Measurements from ENCODE around the gene FOSL1. TPM values are rescaled to one million over a fixed set of nuclear protein-coding genes. Genes with fewer than 3 reads are reported as not detected.
"Not testable (repeated sequence)": the region's sequence is repeated elsewhere in the genome, so short reads cannot be mapped to it uniquely, and the experiment has no call there.

FOSL1 gene
- total RNA-seq, 1 donor from 2014 or later = 0.47 TPM

DNA sequence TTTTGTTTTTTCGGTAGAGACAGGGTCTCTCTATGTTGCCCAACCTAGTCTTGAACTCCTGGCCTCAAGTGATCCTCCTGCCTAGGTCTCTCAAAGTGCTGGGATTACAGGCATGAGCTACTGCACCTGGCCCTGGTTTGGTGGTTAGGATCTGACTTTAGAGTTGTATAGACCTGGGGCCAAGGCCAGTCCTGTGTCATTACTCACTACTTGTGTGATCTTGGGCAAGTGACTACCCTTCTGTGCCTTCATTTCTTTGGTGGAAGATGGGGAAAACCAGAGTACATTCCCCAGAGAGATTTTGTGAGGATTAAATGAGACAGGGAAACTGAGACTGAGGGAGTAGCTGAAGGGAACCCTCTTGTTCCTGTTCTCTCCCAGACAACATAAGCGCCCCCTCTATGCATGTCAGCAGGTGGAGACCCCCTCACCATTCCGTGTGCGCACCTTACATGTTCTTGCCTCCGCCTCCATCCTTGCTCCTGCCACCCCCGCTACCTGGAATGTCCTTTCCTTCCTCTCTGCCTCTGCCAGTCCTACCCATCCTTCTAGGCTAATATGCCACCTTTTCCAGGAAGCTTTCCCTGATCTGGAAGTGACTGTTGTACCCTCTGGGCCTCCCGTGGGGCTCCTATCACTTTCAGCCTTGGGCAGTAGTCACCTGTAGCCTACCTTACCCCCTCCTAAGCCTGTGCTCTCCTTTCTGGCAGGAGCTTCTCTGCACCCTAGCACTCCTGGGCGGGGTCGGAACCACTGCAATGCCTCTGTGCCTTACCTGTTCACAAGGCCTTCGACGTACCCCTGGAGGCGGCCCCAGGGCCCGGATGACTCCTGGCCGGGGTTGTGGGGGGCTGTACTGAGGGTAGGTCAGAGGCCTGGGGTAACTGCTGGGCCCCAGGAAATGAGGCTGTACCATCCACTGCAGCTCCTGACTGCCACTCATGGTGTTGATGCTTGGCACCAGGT lies 3.9 kb downstream of the FOSL1 start:
- no peak for TF ChIP-seq CTCF (IDR thresholded peaks at IDR 0.05; ENCODE audit: borderline replicate concordance)
- Histone ChIP-seq H3K9me3 (replicated peaks) (no peaks in the 10 kb centered on the region), H3K4me3 (no peak overlapping the region), H3K36me3 (no peaks in the 10 kb centered on the region), H3K4me1 (peaks cover 59% of the 10 kb centered on the region), H3K27me3 (ENCODE audit: low read depth) (peaks cover 15% of the 10 kb centered on the region), H3K27ac (replicated peaks) (no peak overlapping the region)
- intact Hi-C loops (cut with micrococcal nuclease) = no loop called here
- no peak for DNase-seq

DNA sequence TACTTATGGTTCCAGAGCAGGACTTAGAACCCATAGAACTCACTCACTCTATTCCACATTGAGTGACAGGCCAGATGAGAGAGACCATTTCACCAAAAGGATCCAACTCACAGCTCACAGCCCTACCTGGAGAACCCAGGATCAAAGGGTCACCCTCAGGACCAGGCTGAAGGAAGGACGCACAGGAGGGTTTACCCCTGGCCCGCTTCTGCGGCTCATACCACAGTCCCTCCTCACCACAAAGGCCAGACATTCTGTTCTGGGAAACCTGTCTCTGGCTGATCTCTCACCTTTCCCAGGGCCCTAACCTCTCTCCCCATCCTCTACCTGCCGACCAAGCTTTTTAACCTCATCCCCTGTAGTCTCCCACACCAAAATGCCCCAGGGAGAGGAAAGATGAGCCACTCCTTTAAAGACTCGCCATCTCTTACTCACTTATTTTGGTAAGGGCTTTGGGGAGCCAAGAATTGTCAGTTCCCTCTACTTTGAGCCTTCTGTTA lies 4.7 kb downstream of the FOSL1 start:
- no peak overlapping the region for H3K4me3 ChIP-seq
- no peak for DNase-seq
- peaks cover 15% of the 10 kb centered on the region for H3K27me3 ChIP-seq (ENCODE audit: low read depth)
- TF ChIP-seq CTCF (IDR thresholded peaks at IDR 0.05; ENCODE audit: borderline replicate concordance) = no peak
- H3K9me3 ChIP-seq (replicated peaks) = no peaks in the 10 kb centered on the region
- peaks cover 63% of the 10 kb centered on the region for H3K4me1 ChIP-seq
- H3K36me3 ChIP-seq = no peaks in the 10 kb centered on the region
- H3K27ac ChIP-seq (replicated peaks) = no peak overlapping the region
- intact Hi-C loops (cut with micrococcal nuclease) = no loop called here

DNA sequence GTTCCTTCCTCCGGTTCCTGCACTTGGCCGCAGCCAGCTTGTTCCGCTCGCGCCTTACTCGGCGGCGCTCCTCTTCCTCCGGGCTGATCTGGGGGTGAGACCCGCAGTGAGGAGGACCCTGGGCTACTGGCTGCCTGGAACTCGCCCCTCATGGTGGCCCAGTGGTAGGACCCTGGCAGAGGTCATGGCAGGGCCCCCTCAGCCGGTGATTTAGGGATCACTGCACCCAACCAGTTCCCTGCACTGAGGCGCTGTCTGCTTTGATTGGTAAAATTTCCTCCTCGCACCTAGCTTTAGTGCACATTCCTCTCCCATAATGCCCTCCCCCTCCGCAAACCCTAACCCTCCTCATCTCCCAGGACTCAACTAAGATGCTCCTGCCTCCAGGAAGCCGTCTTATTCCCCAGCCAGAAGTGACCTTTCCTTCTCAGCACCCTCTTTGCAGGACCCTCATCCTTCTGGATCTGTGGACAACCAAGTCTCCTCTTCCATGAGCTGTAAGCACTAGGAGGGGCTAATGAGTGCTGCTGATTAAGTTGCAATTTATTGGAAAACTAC lies 6.1 kb downstream of the FOSL1 start:
- Histone ChIP-seq H3K4me3 (peak overlapping the region; percentile 81), H3K4me1 (peaks cover 59% of the 10 kb centered on the region), H3K27ac (replicated peaks) (peak overlapping the region; percentile 99), H3K9me3 (replicated peaks) (no peaks in the 10 kb centered on the region), H3K36me3 (no peaks in the 10 kb centered on the region), H3K27me3 (ENCODE audit: low read depth) (peaks cover 3% of the 10 kb centered on the region)
- no peak for TF ChIP-seq CTCF (IDR thresholded peaks at IDR 0.05; ENCODE audit: borderline replicate concordance)
- peak; percentile 64 for DNase-seq
- intact Hi-C loops (cut with micrococcal nuclease) = no loop called here

- H3K4me1 ChIP-seq = peaks cover 64% of the 10 kb centered on the region
- no peaks in the 10 kb centered on the region for H3K27me3 ChIP-seq (ENCODE audit: low read depth)
- peak overlapping the region; percentile 81 for H3K4me3 ChIP-seq
- TF ChIP-seq CTCF (IDR thresholded peaks at IDR 0.05; ENCODE audit: borderline replicate concordance) = no peak
- H3K27ac ChIP-seq (replicated peaks) = peak overlapping the region; percentile 99
- H3K36me3 ChIP-seq = no peaks in the 10 kb centered on the region
- intact Hi-C loops (cut with micrococcal nuclease) = no loop called here
- no peak for DNase-seq
- no peaks in the 10 kb centered on the region for H3K9me3 ChIP-seq (replicated peaks)
These were observed 7.4 kb downstream of the FOSL1 start for GRCh38 chr11:65892661-65893317.

DNA sequence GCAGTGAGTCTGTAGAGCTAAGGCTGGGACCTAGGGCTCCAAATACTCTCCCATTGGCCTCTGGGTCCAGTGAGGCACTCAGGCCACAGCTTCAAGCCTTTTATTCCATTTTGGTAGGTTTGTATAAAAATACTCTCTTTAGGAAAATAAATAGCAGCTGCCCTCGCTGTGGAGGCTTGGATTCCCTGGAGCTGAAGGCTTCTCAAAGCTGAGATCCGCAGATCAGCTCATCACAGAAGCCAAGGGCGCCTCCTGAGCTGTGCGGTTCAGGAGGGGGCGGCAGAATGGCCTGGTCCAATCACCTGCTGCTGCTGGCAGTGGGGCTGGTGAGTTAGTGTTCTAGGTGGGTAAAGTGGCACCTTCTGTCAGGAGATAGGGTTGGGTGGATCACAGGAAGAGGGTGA lies 8.0 kb downstream of the FOSL1 start:
- intact Hi-C loops (cut with micrococcal nuclease); H3K27me3 ChIP-seq (ENCODE audit: low read depth); H3K36me3 ChIP-seq; DNase-seq; H3K9me3 ChIP-seq (replicated peaks): not testable (repeated sequence)
- peak overlapping the region; percentile 99 for H3K27ac ChIP-seq (replicated peaks)
- peak overlapping the region; percentile 81 for H3K4me3 ChIP-seq
- peaks cover 70% of the 10 kb centered on the region for H3K4me1 ChIP-seq
